GM23338 (cell line): Measurements from ENCODE around the gene LCP1. TPM values are rescaled to one million over a fixed set of nuclear protein-coding genes. Genes with fewer than 3 reads are reported as not detected.

Source experiments
- ATAC-seq: fragments of 200-7000 bp; cut with Tn5 transposase; 3 replicates; pipeline ENCODE4 v1.9.1; 2020
- DNase-seq: peaks from one replicate; pipeline ENCODE4 v3.0.0-alpha.2; 2015; ENCODE audit warnings: low spot score
- H2AFZ ChIP-seq: fragments of 200-600 bp; sonication (generic); 2 replicates; pipeline ENCODE4 v1.8.0; 2016; ENCODE audit warnings: antibody characterized with exemption, mild to moderate bottlenecking, moderate library complexity
- H3F3A ChIP-seq: fragments of 200-600 bp; sonication (generic); replicated peaks from 2 replicates; pipeline ENCODE4 v1.8.0; 2017; ENCODE audit warnings: antibody characterized with exemption, mixed run types, low read depth
- H3K27ac ChIP-seq: fragments of 200-600 bp; sonication (generic); 2 replicates; pipeline ENCODE4 v1.6.1; 2016; ENCODE audit warnings: low read depth
- H3K27me3 ChIP-seq: fragments of 200-600 bp; sonication (generic); 2 replicates; pipeline ENCODE4 v1.8.0; 2016; ENCODE audit warnings: mild to moderate bottlenecking, mixed run types, moderate library complexity; ENCODE audit not compliant: insufficient read depth
- H3K36me3 ChIP-seq: fragments of 200-600 bp; sonication (generic); 2 replicates; pipeline ENCODE4 v1.8.0; 2016; ENCODE audit warnings: mild to moderate bottlenecking; ENCODE audit not compliant: insufficient read depth
- H3K4me1 ChIP-seq: fragments of 200-600 bp; sonication (generic); 2 replicates; pipeline ENCODE4 v1.8.0; 2016; ENCODE audit warnings: mild to moderate bottlenecking, moderate library complexity; ENCODE audit not compliant: insufficient read depth
- H3K4me2 ChIP-seq: fragments of 200-600 bp; sonication (generic); 2 replicates; pipeline ENCODE4 v1.7.1; 2017; ENCODE audit warnings: mixed run types
- H3K4me3 ChIP-seq: fragments of 200-600 bp; sonication (generic); 2 replicates; pipeline ENCODE4 v1.6.1; 2016; ENCODE audit warnings: mixed run types
- H3K79me2 ChIP-seq: fragments of 200-600 bp; sonication (generic); replicated peaks from 2 replicates; pipeline ENCODE4 v1.8.0; 2017; ENCODE audit warnings: mild to moderate bottlenecking; ENCODE audit not compliant: insufficient read depth
- H3K9me2 ChIP-seq: fragments of 200-600 bp; sonication (generic); 2 replicates; pipeline ENCODE4 v1.8.0; 2017; ENCODE audit not compliant: insufficient read depth
- H4K20me1 ChIP-seq: fragments of 200-600 bp; sonication (generic); replicated peaks from 2 replicates; pipeline ENCODE4 v1.8.0; 2017; ENCODE audit warnings: mild to moderate bottlenecking; ENCODE audit not compliant: insufficient read depth
- H3K27ac Mint-ChIP-seq: 2 replicates; pipeline ENCODE4 v1.8.0; 2020; ENCODE audit warnings: inconsistent platforms, mild to moderate bottlenecking, moderate library complexity, mixed read lengths
- H3K27me3 Mint-ChIP-seq: 3 replicates; pipeline ENCODE4 v1.8.0; 2022; ENCODE audit warnings: low read depth, mild to moderate bottlenecking, moderate library complexity, mixed read lengths, inconsistent platforms; ENCODE audit not compliant: insufficient read depth, poor library complexity
- H3K36me3 Mint-ChIP-seq: 3 replicates; pipeline ENCODE4 v1.8.0; 2021; ENCODE audit warnings: low read depth, mild to moderate bottlenecking, inconsistent platforms, moderate library complexity, mixed read lengths
- H3K4me1 Mint-ChIP-seq: 3 replicates; pipeline ENCODE4 v1.8.0; 2020; ENCODE audit warnings: mild to moderate bottlenecking, inconsistent platforms, mixed read lengths
- H3K4me3 Mint-ChIP-seq: 3 replicates; pipeline ENCODE4 v1.8.0; 2021; ENCODE audit warnings: moderate library complexity, mild to moderate bottlenecking, inconsistent platforms, mixed read lengths
- H3K9me3 Mint-ChIP-seq: 3 replicates; pipeline ENCODE4 v1.8.0; 2020; ENCODE audit warnings: moderate library complexity, mild to moderate bottlenecking, inconsistent platforms, mixed read lengths
- CREB1 ChIP-seq: fragments of 250-450 bp; sonication (Bioruptor Pico); IDR thresholded peaks from 2 replicates; pipeline ENCODE4 v1.5.0; 2020; ENCODE audit warnings: low read depth, mild to moderate bottlenecking, moderate library complexity
- CTCF ChIP-seq, 2 experiments: fragments of 200-600 bp in 1 of 2; sonication (generic) in 1 of 2; conservative IDR thresholded peaks; 2 replicates each; pipeline versions ENCODE4 v1.5.1 to v1.6.1; 2016 to 2017; ENCODE audit warnings: antibody characterized with exemption in 2 of 2, low read depth in 2 of 2, mild to moderate bottlenecking in 2 of 2, moderate library complexity in 1 of 2
- ETS1 ChIP-seq: IDR thresholded peaks from 2 replicates; pipeline ENCODE4 v1.6.1; 2016; ENCODE audit warnings: antibody characterized with exemption
- EZH2 ChIP-seq: fragments of 200-600 bp; sonication (generic); IDR thresholded peaks from one replicate; pipeline ENCODE4 v1.8.0; 2017; ENCODE audit warnings: antibody characterized with exemption, mild to moderate bottlenecking, low read depth; ENCODE audit not compliant: unreplicated experiment
- EZH2phosphoT487 ChIP-seq: fragments of 200-600 bp; sonication (generic); IDR thresholded peaks from one replicate; pipeline ENCODE4 v1.8.1; 2018; ENCODE audit warnings: antibody characterized with exemption; ENCODE audit not compliant: unreplicated experiment
- JUNB ChIP-seq: IDR thresholded peaks from one replicate; pipeline ENCODE4 v1.6.1; 2016; ENCODE audit warnings: antibody characterized with exemption; ENCODE audit not compliant: unreplicated experiment
- NANOG ChIP-seq: IDR thresholded peaks from 2 replicates; pipeline ENCODE4 v1.6.1; 2016; ENCODE audit warnings: antibody characterized with exemption, borderline replicate concordance
- POLR2AphosphoS5 ChIP-seq: IDR thresholded peaks from 2 replicates; pipeline ENCODE4 v1.6.1; 2016; ENCODE audit warnings: antibody characterized with exemption, low read depth
- REST ChIP-seq: IDR thresholded peaks from one replicate; pipeline ENCODE4 v1.6.1; 2018; ENCODE audit warnings: antibody characterized with exemption; ENCODE audit not compliant: unreplicated experiment
- STAT1 ChIP-seq: IDR thresholded peaks from one replicate; pipeline ENCODE4 v1.6.1; 2016; ENCODE audit warnings: antibody characterized with exemption; ENCODE audit not compliant: unreplicated experiment
- ZNF114 ChIP-seq: fragments of 250-450 bp; sonication (Bioruptor Pico); IDR thresholded peaks from 2 replicates; pipeline ENCODE4 v1.5.0; 2020; ENCODE audit warnings: mild to moderate bottlenecking, moderate library complexity
- ZNF331 ChIP-seq: fragments of 250-450 bp; sonication (Bioruptor Pico); IDR thresholded peaks from 2 replicates; pipeline ENCODE4 v1.5.0; 2020; ENCODE audit warnings: low read depth, mild to moderate bottlenecking, moderate library complexity
- ZNF462 ChIP-seq: fragments of 250-450 bp; sonication (Bioruptor Pico); IDR thresholded peaks from 2 replicates; pipeline ENCODE4 v1.5.0; 2020; ENCODE audit warnings: mild to moderate bottlenecking, moderate library complexity
- polyA plus RNA-seq: library from polyadenylated mRNA; unstranded; fragments of >200 nt; fragmentation: Nextera tagmentation; extraction: Ambion mirVana; gene quantifications from 2 replicates; pipeline ENCODE4 v1.2.1, GENCODE V29; 2016
- total RNA-seq: library from RNA; depleted of rRNA; stranded (reverse); fragments of >200 nt; shearing (Covaris generic); gene quantifications from 2 replicates; pipeline ENCODE4 v1.2.3, GENCODE V29; 2014

The LCP1 gene
- total and polyA plus RNA-seq, 2 experiments from 2014 or later: 1.9 to 3.4 TPM

- Mint-ChIP-seq H3K9me3 (no peaks in the 10 kb centered on the region), H3K4me1 (no peaks in the 10 kb centered on the region), H3K4me3 (no peak overlapping the region), H3K27me3 (no peaks in the 10 kb centered on the region), H3K27ac (no peak overlapping the region), H3K36me3 (no peaks in the 10 kb centered on the region)
- TF ChIP-seq EZH2phosphoT487 (no peak), ETS1 (no peak), POLR2AphosphoS5 (no peak), ZNF462 (CRISPR knock-in tag) (no peak), EZH2 (no peak), CREB1 (CRISPR knock-in tag) (no peak), STAT1 (no peak), CTCF (conservative IDR thresholded peaks at IDR 0.05; ENCODE audit: low read depth in 2 of 2) (no peak), ZNF114 (CRISPR knock-in tag) (no peak), ZNF331 (CRISPR knock-in tag) (no peak), NANOG (no peak), JUNB (no peak), REST (no peak)
- no peaks in the 10 kb centered on the region for H3K4me1 ChIP-seq
- H2AFZ ChIP-seq: no peak overlapping the region
- no peaks in the 10 kb centered on the region for H3K27me3 ChIP-seq
- H3K27ac ChIP-seq: no peak overlapping the region
- ATAC-seq (no peak), DNase-seq (no peak)
- no peak overlapping the region for H3K4me2 ChIP-seq
- H3K36me3 ChIP-seq: no peaks in the 10 kb centered on the region
- no peaks in the 10 kb centered on the region for H4K20me1 ChIP-seq
- H3K4me3 ChIP-seq: no peak overlapping the region
- no peaks in the 10 kb centered on the region for H3K9me2 ChIP-seq
- no peaks in the 10 kb centered on the region for H3F3A ChIP-seq
- H3K79me2 ChIP-seq: no peaks in the 10 kb centered on the region
These were observed 99.7 kb downstream of the LCP1 start for GRCh38 chr13:46082324-46082723.
